ENCODE results near the gene RGS14. TPM values are rescaled to one million over a fixed set of nuclear protein-coding genes. Genes with fewer than 3 reads are reported as not detected.
A peak's percentile ranks its signal among the peaks of the same experiment; 100 is the strongest.

Gene RGS14
- total RNA-seq, 4 donors from 2014 or later, result 10.2 to 29.6 (median 16.4) TPM

GRCh38 chr5:177310757-177311391, 46.9 kb upstream of the RGS14 start:
- Histone ChIP-seq H3K27me3 (no peaks in the 10 kb centered on the region), H3K9me3 (no peaks in the 10 kb centered on the region), H3K4me3 (peak overlapping the region in 2 of 4 donors; percentile 57 to 67), H3K36me3 (peaks cover 0 to 30% (median 0%) of the 10 kb centered on the region in 3 donors), H3K4me1 (peaks cover 0 to 39% (median 20%) of the 10 kb centered on the region in 4 donors), H3K27ac (no peak overlapping the region)
- no peak for DNase-seq (ENCODE audit: low spot score in 2 of 2)
- WGBS, 2 donors, result 12 to 18% methylated on average over 13 to 20 of the region's 20 CpGs
- TF ChIP-seq EP300 (IDR thresholded peaks at IDR 0.05), result no peak
- TF ChIP-seq POLR2A (IDR thresholded peaks at IDR 0.05), result no peak
- no peak for TF ChIP-seq CTCF (IDR thresholded peaks at IDR 0.05)

DNA sequence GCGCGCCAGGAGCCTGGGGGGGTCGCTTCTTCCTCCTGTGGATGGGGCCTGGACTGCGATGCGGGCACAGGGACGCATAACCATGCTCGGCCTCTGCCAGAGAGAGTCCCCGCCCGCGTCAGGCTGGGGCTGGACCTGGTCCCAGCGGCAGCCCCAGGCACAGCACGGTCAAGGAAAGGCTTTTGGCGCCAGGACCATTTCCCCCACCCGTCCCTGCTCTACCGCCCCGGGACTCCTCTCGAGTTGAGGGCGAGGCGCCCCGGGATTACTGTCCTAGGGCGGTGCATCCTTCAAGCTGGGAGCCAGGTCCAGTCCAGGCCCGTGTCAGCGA, 46.4 kb upstream of the RGS14 start:
- peak overlapping the region; percentile 28 to 67 (median 57) for H3K4me3 ChIP-seq
- DNase-seq (ENCODE audit: low spot score in 2 of 2), result no peak
- H3K9me3 ChIP-seq, result no peaks in the 10 kb centered on the region
- no peak overlapping the region for H3K27ac ChIP-seq
- peaks cover 0 to 35% (median 20%) of the 10 kb centered on the region in 4 donors for H3K4me1 ChIP-seq
- 1 to 3% methylated on average over 6 to 9 of the region's 23 CpGs for WGBS, 2 donors
- TF ChIP-seq POLR2A (IDR thresholded peaks at IDR 0.05) (no peak), EP300 (IDR thresholded peaks at IDR 0.05) (no peak), CTCF (IDR thresholded peaks at IDR 0.05) (no peak)
- H3K36me3 ChIP-seq, result peaks cover 0 to 25% (median 0%) of the 10 kb centered on the region in 3 donors
- H3K27me3 ChIP-seq, result no peaks in the 10 kb centered on the region

DNA sequence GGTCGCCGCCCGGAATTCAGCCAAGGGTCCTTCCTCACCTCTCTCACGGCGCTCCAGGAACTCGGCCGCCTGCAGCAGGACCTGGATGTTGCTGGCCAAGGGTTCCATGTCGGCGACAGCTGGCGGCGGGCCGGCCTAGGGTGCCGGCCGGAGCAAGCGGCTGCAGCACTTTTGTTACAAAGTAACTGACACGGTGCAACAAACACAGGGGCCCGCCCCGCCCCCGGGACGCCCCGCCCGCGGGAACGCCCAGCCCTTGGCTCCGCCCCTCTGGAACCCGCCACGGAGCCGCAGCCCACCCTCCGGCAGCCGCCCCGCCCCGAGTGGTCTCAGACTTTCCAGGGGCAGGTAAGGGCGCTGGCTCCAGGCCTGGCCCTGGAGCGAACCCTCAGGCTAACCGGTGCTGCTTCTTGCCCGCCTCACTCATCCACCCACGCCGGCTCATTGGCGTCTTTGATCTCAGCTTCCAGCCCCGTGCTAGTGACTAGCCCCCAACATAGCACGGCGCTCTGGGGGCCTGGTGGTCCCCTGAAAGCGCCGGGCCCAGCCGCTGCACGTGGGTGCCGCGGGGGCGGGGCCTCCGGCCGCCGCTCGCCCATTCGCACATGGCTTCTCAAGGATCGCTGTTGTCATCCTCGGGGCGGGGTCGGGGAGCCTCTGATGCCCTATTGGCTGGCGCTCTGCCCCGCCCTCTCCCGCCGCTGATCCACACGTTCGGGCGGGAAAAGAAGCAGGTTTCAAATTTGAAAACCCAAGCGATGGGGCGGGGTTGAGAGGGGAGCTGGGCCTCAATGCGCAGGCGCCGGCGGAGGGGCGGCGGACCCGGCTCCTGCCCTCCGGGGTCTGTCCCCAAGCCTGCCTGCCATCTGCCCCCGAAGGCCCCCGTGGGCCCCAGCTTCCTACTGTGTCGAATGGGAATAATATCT, 45.7 kb upstream of the RGS14 start, which contains the start of gene MXD3:
Gene MXD3, minus strand, starts transcription at position 176 of the 926 bp plus-strand sequence. Its CDS starts 68 bp downstream, at position 108.
- peak within 1 kb of the TSS in 1 of 4 donors; percentile 15 for H3K27ac ChIP-seq
- H3K9me3 ChIP-seq, result no peaks in the 10 kb centered on the region
- H3K36me3 ChIP-seq, result peaks cover 0 to 18% (median 0%) of the 10 kb centered on the region in 3 donors
- 0 to 1% methylated on average over 39 to 63 of the region's 78 CpGs for WGBS, 2 donors
- H3K4me3 ChIP-seq, result peak within 1 kb of the TSS; percentile 28 to 67 (median 57)
- H3K4me1 ChIP-seq, result peaks cover 0 to 35% (median 20%) of the 10 kb centered on the region in 4 donors
- H3K27me3 ChIP-seq, result no peaks in the 10 kb centered on the region
- peak; percentile 96 to 97 for DNase-seq (ENCODE audit: low spot score in 2 of 2)
- no peak for TF ChIP-seq CTCF (IDR thresholded peaks at IDR 0.05)
- peak in 1 of 2 donors; percentile 66 for TF ChIP-seq EP300 (IDR thresholded peaks at IDR 0.05)
- TF ChIP-seq POLR2A (IDR thresholded peaks at IDR 0.05), result no peak

DNA sequence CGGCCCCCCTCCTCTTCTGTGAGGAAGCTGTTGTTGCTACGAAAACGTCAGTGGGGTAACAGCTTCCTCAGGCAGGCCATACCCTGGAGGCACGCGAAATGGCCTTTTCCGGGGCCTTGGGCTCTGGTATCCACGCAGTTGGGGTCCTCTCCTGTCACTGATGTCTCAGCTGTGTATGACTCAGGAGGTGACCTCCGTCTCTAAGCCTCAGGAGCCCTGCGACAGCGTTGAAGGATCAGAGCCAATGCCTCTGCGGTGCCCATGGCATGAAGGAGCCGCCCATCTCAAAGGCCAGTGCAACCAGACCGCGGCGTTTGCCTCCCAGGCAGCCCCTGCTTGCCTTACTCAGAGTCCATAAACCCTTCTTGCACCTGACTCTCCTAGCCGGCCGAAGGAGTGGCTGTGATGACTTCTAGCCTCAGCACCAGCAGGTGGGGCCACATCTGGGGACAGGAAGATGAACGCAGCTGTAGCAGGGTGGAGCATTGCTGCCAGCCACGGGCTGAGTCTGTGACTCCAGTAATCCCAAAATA, 45.0 kb upstream of the RGS14 start:
- 4 to 9% methylated on average over 9 to 17 of the region's 19 CpGs for WGBS, 2 donors
- Histone ChIP-seq H3K9me3 (no peaks in the 10 kb centered on the region), H3K36me3 (peaks cover 0 to 11% (median 0%) of the 10 kb centered on the region in 3 donors), H3K4me1 (peaks cover 0 to 29% (median 20%) of the 10 kb centered on the region in 4 donors), H3K27ac (peak overlapping the region in 1 of 4 donors; percentile 15), H3K27me3 (no peaks in the 10 kb centered on the region), H3K4me3 (peak overlapping the region in 2 of 4 donors; percentile 57 to 67)
- no peak for DNase-seq (ENCODE audit: low spot score in 2 of 2)
- no peak for TF ChIP-seq POLR2A (IDR thresholded peaks at IDR 0.05)
- no peak for TF ChIP-seq CTCF (IDR thresholded peaks at IDR 0.05)
- no peak for TF ChIP-seq EP300 (IDR thresholded peaks at IDR 0.05)

Measured in tibial nerve (tissue), 4 donors.